Measurements from ENCODE around the gene KDSR.

DNA sequence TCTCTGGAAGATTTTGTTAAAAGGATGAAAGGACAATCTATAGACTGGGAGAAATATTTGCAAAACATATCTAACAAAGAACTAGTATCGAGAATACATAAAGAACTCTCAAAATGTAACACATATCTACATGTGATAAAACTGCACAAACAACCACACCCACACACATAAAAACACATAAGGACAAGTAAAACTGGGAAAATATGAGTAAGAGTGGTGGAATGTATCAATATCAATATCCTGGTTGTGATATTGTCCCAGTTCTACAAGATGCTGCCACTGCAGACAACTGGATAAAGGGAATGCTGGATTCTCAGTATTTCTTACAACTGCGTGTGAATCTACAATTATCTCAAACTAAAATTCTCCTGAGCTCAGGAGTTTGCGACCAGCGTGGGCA lies 45.9 kb upstream of the KDSR start:
- TF ChIP-seq, protein P1, sequence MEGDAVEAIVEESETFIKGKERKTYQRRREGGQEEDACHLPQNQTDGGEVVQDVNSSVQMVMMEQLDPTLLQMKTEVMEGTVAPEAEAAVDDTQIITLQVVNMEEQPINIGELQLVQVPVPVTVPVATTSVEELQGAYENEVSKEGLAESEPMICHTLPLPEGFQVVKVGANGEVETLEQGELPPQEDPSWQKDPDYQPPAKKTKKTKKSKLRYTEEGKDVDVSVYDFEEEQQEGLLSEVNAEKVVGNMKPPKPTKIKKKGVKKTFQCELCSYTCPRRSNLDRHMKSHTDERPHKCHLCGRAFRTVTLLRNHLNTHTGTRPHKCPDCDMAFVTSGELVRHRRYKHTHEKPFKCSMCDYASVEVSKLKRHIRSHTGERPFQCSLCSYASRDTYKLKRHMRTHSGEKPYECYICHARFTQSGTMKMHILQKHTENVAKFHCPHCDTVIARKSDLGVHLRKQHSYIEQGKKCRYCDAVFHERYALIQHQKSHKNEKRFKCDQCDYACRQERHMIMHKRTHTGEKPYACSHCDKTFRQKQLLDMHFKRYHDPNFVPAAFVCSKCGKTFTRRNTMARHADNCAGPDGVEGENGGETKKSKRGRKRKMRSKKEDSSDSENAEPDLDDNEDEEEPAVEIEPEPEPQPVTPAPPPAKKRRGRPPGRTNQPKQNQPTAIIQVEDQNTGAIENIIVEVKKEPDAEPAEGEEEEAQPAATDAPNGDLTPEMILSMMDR (IDR thresholded peaks at IDR 0.05 in 4 of 5, conservative IDR thresholded peaks at IDR 0.05 in 1 of 5) = no peak
- TF ChIP-seq POLR2A (IDR thresholded peaks at IDR 0.05) = no peak

Data from gastrocnemius medialis (tissue), 4 donors.